H1 (cell line): ENCODE results near the gene MTFR1L. TPM values are rescaled to one million over a fixed set of nuclear protein-coding genes. Genes with fewer than 3 reads are reported as not detected.

Experiments used
- CTCF ChIA-PET: fragments of 300-600 bp; sonication (Branson Sonifier 250); formaldehyde crosslinking; loops from one replicate; lab custom pipeline; 2021; ENCODE audit not compliant: partially characterized antibody; lab: Charles Lee
- POLR2A ChIA-PET: fragments of 300-600 bp; sonication (Branson Sonifier 250); formaldehyde crosslinking; loops from one replicate; lab custom pipeline; 2021; ENCODE audit warnings: inconsistent platforms; ENCODE audit not compliant: partially characterized antibody; lab: Charles Lee
- DNase-seq, 2 experiments: peaks; one replicate each; pipeline versions ENCODE4 v3.0.0 to v3.0.0-alpha.2; 2010 to 2022; ENCODE audit warnings: low spot score in 2 of 2, low read depth in 1 of 2, mixed read lengths in 1 of 2
- FAIRE-seq: peaks from 2 replicates; lab custom pipeline; 2011; peaks lifted over from hg19 to GRCh38; lab: Jason Lieb, UNC
- H2AFZ ChIP-seq: 2 replicates; pipeline ENCODE4 v1.8.1; 2012; ENCODE audit warnings: low read length, inconsistent platforms
- H2AK5ac ChIP-seq: 2 replicates; pipeline ENCODE4 v1.6.1; 2013; ENCODE audit warnings: low read depth, low read length
- H2BK120ac ChIP-seq: replicated peaks from 2 replicates; pipeline ENCODE3; 2013; ENCODE audit warnings: low read depth, low read length, inconsistent platforms
- H2BK12ac ChIP-seq: 2 replicates; pipeline ENCODE4 v1.6.1; 2013; ENCODE audit warnings: low read depth, low read length
- H2BK15ac ChIP-seq: 2 replicates; pipeline ENCODE4 v1.6.1; 2013; ENCODE audit warnings: low read length
- H2BK20ac ChIP-seq: 2 replicates; pipeline ENCODE4 v1.6.1; 2013; ENCODE audit warnings: low read length
- H2BK5ac ChIP-seq: 2 replicates; pipeline ENCODE4 v1.6.1; 2013; ENCODE audit warnings: low read depth, low read length
- H3K14ac ChIP-seq: 2 replicates; pipeline ENCODE4 v1.6.1; 2013; ENCODE audit warnings: inconsistent platforms; ENCODE audit not compliant: insufficient read length
- H3K18ac ChIP-seq: 2 replicates; pipeline ENCODE4 v1.6.1; 2013; ENCODE audit warnings: low read length; ENCODE audit errors: extremely low read depth
- H3K23ac ChIP-seq: 2 replicates; pipeline ENCODE4 v1.6.1; 2013; ENCODE audit warnings: inconsistent platforms; ENCODE audit not compliant: insufficient read length
- H3K23me2 ChIP-seq: 2 replicates; pipeline ENCODE4 v1.6.1; 2013; ENCODE audit warnings: low read depth, low read length
- H3K27ac ChIP-seq: 2 replicates; pipeline ENCODE4 v1.6.1; 2011; ENCODE audit warnings: low read depth, low read length, inconsistent platforms
- H3K27me3 ChIP-seq, 4 experiments: replicated peaks in 1 of 4; 1 replicate in 1 of 4; 2 replicates in 3 of 4; pipeline versions ENCODE4 v1.6.1 to v1.8.1; 2011 to 2013; ENCODE audit warnings: low read length in 3 of 4, mild to moderate bottlenecking in 3 of 4, inconsistent platforms in 2 of 4, mixed read lengths in 2 of 4, moderate library complexity in 1 of 4; ENCODE audit not compliant: control insufficient read depth in 3 of 4, insufficient read depth in 3 of 4; ENCODE audit errors: extremely low read depth in 1 of 4
- H3K36me3 ChIP-seq, 4 experiments: 2 replicates each; pipeline versions ENCODE4 v1.6.1 to v1.8.1; 2011 to 2013; ENCODE audit warnings: mild to moderate bottlenecking in 4 of 4, low read length in 3 of 4, moderate library complexity in 2 of 4, control low read depth in 1 of 4, inconsistent platforms in 1 of 4; ENCODE audit not compliant: insufficient read depth in 4 of 4, control insufficient read depth in 2 of 4
- H3K4ac ChIP-seq: replicated peaks from 2 replicates; pipeline ENCODE3; 2013; ENCODE audit warnings: low read length, low read depth, mixed read lengths, inconsistent platforms; ENCODE audit not compliant: insufficient read length
- H3K4me1 ChIP-seq, 4 experiments: replicated peaks in 1 of 4; 1 replicate in 1 of 4; 2 replicates in 3 of 4; pipeline versions ENCODE4 v1.6.1 to v1.8.1; 2011 to 2013; ENCODE audit warnings: low read length in 3 of 4, inconsistent platforms in 2 of 4, mixed read lengths in 1 of 4; ENCODE audit not compliant: insufficient read depth in 4 of 4, control insufficient read depth in 3 of 4
- H3K4me2 ChIP-seq, 2 experiments: 2 replicates each; pipeline versions ENCODE4 v1.6.1 to v1.8.1; 2011 to 2013; ENCODE audit warnings: low read depth in 2 of 2, low read length in 2 of 2, control low read depth in 1 of 2, inconsistent platforms in 1 of 2, mild to moderate bottlenecking in 1 of 2; ENCODE audit not compliant: insufficient read depth in 1 of 2
- H3K4me3 ChIP-seq, 4 experiments: fragments of 200-600, 300-600 bp in 1 of 4; sonication (generic), shearing (Covaris generic), sonication (Bioruptor Twin) in 1 of 4; 2 replicates each; pipeline versions ENCODE4 v1.5.1 to v1.8.1; 2011 to 2016; ENCODE audit warnings: low read length in 4 of 4, low read depth in 3 of 4, control low read depth in 2 of 4, inconsistent platforms in 2 of 4, mild to moderate bottlenecking in 2 of 4, mixed read lengths in 1 of 4, moderate library complexity in 1 of 4; ENCODE audit not compliant: insufficient read depth in 2 of 4; ENCODE audit errors: extremely low read depth in 1 of 4
- H3K56ac ChIP-seq: replicated peaks from 2 replicates; pipeline ENCODE3; 2013; ENCODE audit warnings: low read depth, mild to moderate bottlenecking, mixed read lengths, low read length, inconsistent platforms; ENCODE audit not compliant: insufficient read length
- H3K79me1 ChIP-seq: 2 replicates; pipeline ENCODE4 v1.6.1; 2013; ENCODE audit warnings: low read depth, low read length, control low read depth
- H3K79me2 ChIP-seq, 2 experiments: 2 replicates each; pipeline versions ENCODE4 v1.6.1 to v1.8.1; 2012 to 2013; ENCODE audit warnings: low read length in 2 of 2, mild to moderate bottlenecking in 2 of 2, inconsistent platforms in 1 of 2; ENCODE audit not compliant: insufficient read depth in 2 of 2, control insufficient read depth in 1 of 2
- H3K9ac ChIP-seq, 4 experiments: replicated peaks in 1 of 4; 1 replicate in 1 of 4; 2 replicates in 3 of 4; pipeline versions ENCODE4 v1.6.1 to v1.8.1; 2011 to 2013; ENCODE audit warnings: low read depth in 3 of 4, low read length in 3 of 4, control low read depth in 2 of 4, mild to moderate bottlenecking in 2 of 4, moderate library complexity in 2 of 4, inconsistent platforms in 1 of 4; ENCODE audit errors: extremely low read depth in 1 of 4
- H3K9me3 ChIP-seq, 2 experiments: 2 replicates each; pipeline versions ENCODE4 v1.6.1 to v1.8.1; 2012 to 2013; ENCODE audit warnings: mild to moderate bottlenecking in 2 of 2, moderate library complexity in 2 of 2, control low read depth in 1 of 2, inconsistent platforms in 1 of 2, low read depth in 1 of 2, low read length in 1 of 2, mixed read lengths in 1 of 2; ENCODE audit not compliant: insufficient read depth in 2 of 2
- H4K20me1 ChIP-seq, 2 experiments: replicated peaks in 1 of 2; 2 replicates each; pipeline versions ENCODE3 to v1.8.1; 2011 to 2013; ENCODE audit warnings: inconsistent platforms in 2 of 2, low read length in 2 of 2, mild to moderate bottlenecking in 1 of 2; ENCODE audit not compliant: insufficient read depth in 2 of 2, control insufficient read depth in 1 of 2
- H4K5ac ChIP-seq: 2 replicates; pipeline ENCODE4 v1.6.1; 2013; ENCODE audit warnings: low read length, low read depth, mixed read lengths, inconsistent platforms; ENCODE audit not compliant: insufficient read length
- H4K8ac ChIP-seq: 2 replicates; pipeline ENCODE4 v1.8.0; 2013; ENCODE audit warnings: mild to moderate bottlenecking, moderate library complexity, low read length, inconsistent platforms; ENCODE audit not compliant: insufficient read depth; ENCODE audit errors: extremely low read depth
- H4K91ac ChIP-seq: replicated peaks from 2 replicates; pipeline ENCODE3; 2013; ENCODE audit warnings: low read length, mixed read lengths, inconsistent platforms; ENCODE audit not compliant: insufficient read length
- BCL11A ChIP-seq, 2 experiments: IDR thresholded peaks; one replicate each; pipeline ENCODE4 v1.6.1; 2011; ENCODE audit warnings: low read depth in 2 of 2, low read length in 2 of 2, mild to moderate bottlenecking in 2 of 2
- CEBPB ChIP-seq: IDR thresholded peaks from 2 replicates; pipeline ENCODE4 v1.6.1; 2012; ENCODE audit warnings: low read depth, low read length
- CTCF ChIP-seq, 3 experiments: IDR thresholded peaks; 1 replicate in 2 of 3; 2 replicates in 1 of 3; pipeline versions ENCODE4 v1.5.1 to v1.6.1; 2011; ENCODE audit warnings: low read length in 3 of 3, mild to moderate bottlenecking in 3 of 3, inconsistent platforms in 2 of 3, low read depth in 1 of 3, moderate library complexity in 1 of 3; ENCODE audit not compliant: insufficient read depth in 1 of 3; ENCODE audit errors: control extremely low read depth in 1 of 3
- HDAC6 ChIP-seq: IDR thresholded peaks from one replicate; pipeline ENCODE4 v1.7.1; 2012; ENCODE audit warnings: low read depth, mild to moderate bottlenecking, inconsistent platforms, low read length, moderate library complexity
- MAX ChIP-seq: IDR thresholded peaks from 2 replicates; pipeline ENCODE4 v1.6.1; 2012; ENCODE audit warnings: inconsistent platforms
- SUZ12 ChIP-seq: fragments of 200-600 bp; sonication (generic); IDR thresholded peaks from 2 replicates; pipeline ENCODE4 v1.6.1; 2012; ENCODE audit warnings: mild to moderate bottlenecking, inconsistent platforms, low read length, moderate library complexity, mixed read lengths
- WGBS, 2 experiments: shearing (Covaris generic) in 1 of 2; methylation state at CpG; one replicate each; pipeline versions ENCODE4 v1.1.6 to v1.1.7; 2013 to 2015; ENCODE audit warnings: low lambda C conversion rate in 2 of 2, mixed read lengths in 2 of 2, inconsistent platforms in 1 of 2, low coverage in 1 of 2, missing lambda C conversion rate in 1 of 2; ENCODE audit not compliant: insufficient replicate concordance in 2 of 2, insufficient coverage in 1 of 2, insufficient read length in 1 of 2; ENCODE audit errors: extremely low coverage in 1 of 2, missing lambda C conversion rate in 1 of 2; 5-methylcytosine and 5-hydroxymethylcytosine counted together
- polyA plus RNA-seq, 7 experiments: library from polyadenylated mRNA; depleted of rRNA in 3 of 7; stranded (reverse) in 5 of 7; unstranded in 2 of 7; fragments of >200 nt in 5 of 7; fragments of 200-250 nt in 2 of 7; gene quantifications; 1 replicate in 5 of 7; 2 replicates in 1 of 7; 4 replicates in 1 of 7; pipeline versions ENCODE4 v1.2.1 to v1.2.3, GENCODE V29; 2011 to 2013; ENCODE audit warnings: missing spikeins in 2 of 7, mixed read lengths in 2 of 7
- total RNA-seq: library from RNA; stranded (reverse); fragmentation: NEBNext Ultra II Directional; extraction: Animal tissue kit (Norgen Biotek cat#: 25700); gene quantifications from 2 replicates; pipeline ENCODE4 v1.2.1, GENCODE V29; 2021

MTFR1L gene
- total and polyA plus RNA-seq, 2 of the 8 experiments (the other 6 are each of a cell fraction or from before 2014, with no cell fraction given) = 20.8 to 23.1 TPM

- Histone ChIP-seq H3K9me3 (no peaks in the 10 kb centered on the region), H2BK12ac (no peak overlapping the region), H2BK20ac (no peak overlapping the region), H3K9ac (no peak overlapping the region), H3K79me2 (no peaks in the 10 kb centered on the region), H2BK120ac (no peak overlapping the region), H3K27ac (no peak overlapping the region), H3K56ac (no peak overlapping the region), H3K14ac (no peak overlapping the region), H2AFZ (no peak overlapping the region), H3K23me2 (peaks cover 14% of the 10 kb centered on the region; the same call in 1 of the 2 replicates), H3K18ac (no peak overlapping the region), H4K5ac (no peak overlapping the region), H3K4me3 (no peak overlapping the region), H4K8ac (no peak overlapping the region), H2BK5ac (no peak overlapping the region), H3K4ac (no peak overlapping the region), H3K4me1 (peaks cover 0 to 9% (median 3%) of the 10 kb centered on the region in 4 experiments; a peak in 4 of 7 replicates), H4K91ac (no peak overlapping the region), H3K79me1 (no peaks in the 10 kb centered on the region), H3K36me3 (no peaks in the 10 kb centered on the region), H3K23ac (no peak overlapping the region), H2AK5ac (no peak overlapping the region), H4K20me1 (peaks cover 0 to 6% of the 10 kb centered on the region in 2 experiments), H3K27me3 (no peaks in the 10 kb centered on the region), H3K4me2 (no peak overlapping the region), H2BK15ac (no peak overlapping the region)
- CTCF ChIA-PET = interaction anchor here (1.0 kb wide), 2 partner anchors 25 to 200 kb away, joined by 3 to 4 read pairs; no protein-coding TSS in a partner anchor
- TF ChIP-seq CEBPB (no peak), SUZ12 (no peak), BCL11A (IDR thresholded peaks at IDR 0.05; ENCODE audit: low read depth in 2 of 2, low read length in 2 of 2) (no peak), MAX (no peak), CTCF (IDR thresholded peaks at IDR 0.05; ENCODE audit: control extremely low read depth in 1 of 3, insufficient read depth in 1 of 3, low read depth in 1 of 3, low read length in 3 of 3) (no peak), HDAC6 (no peak)
- DNase-seq (no peak), FAIRE-seq (no peak)
- POLR2A ChIA-PET = interaction anchor here (1.1 kb wide), 1 partner anchor 10 kb away, joined by 3 read pairs; no protein-coding TSS in a partner anchor
- 85% methylated on average over 5 of the region's 5 CpGs; no CpG with 5 or more reads in 1 of the 2 experiments for WGBS, 2 experiments
Observed at GRCh38 chr1:25772692-25773245, 47.0 kb upstream of the MTFR1L start.
